GM21576 (cell line): Measurements from ENCODE around the gene CTXN1.

Experiments
- ATAC-seq: cut with Tn5 transposase; IDR thresholded peaks from one replicate; pipeline ENCODE4 v1.9.1; 2021; ENCODE audit warnings: mild to moderate bottlenecking, moderate library complexity; ENCODE audit not compliant: unreplicated experiment

Gene CTXN1

GRCh38 chr19:7877249-7877836 is 48.6 kb downstream of the CTXN1 start:
- no peak for ATAC-seq

- no peak for ATAC-seq
Measured at GRCh38 chr19:7874897-7875273, 51.0 kb downstream of the CTXN1 start.
